HepG2 (cell line): ENCODE results near the gene SH2D3C. TPM values are rescaled to one million over a fixed set of nuclear protein-coding genes. Genes with fewer than 3 reads are reported as not detected.

Source experiments
- ATAC-seq: fragments of 200-7000 bp; cut with Tn5 transposase; 3 replicates; pipeline ENCODE4 v1.9.1; 2020; ENCODE audit warnings: mild to moderate bottlenecking, moderate library complexity
- BruUV-seq: library from RNA; stranded (reverse); fragments of 400-500 nt; replicated peaks from 2 replicates; lab custom pipeline; 2021; lab: Mats Ljungman, UMichigan
- CTCF ChIA-PET: fragments of 300-600 bp; formaldehyde crosslinking; extraction: SDS; loops from one replicate; lab custom pipeline; 2021; ENCODE audit warnings: low total read pairs, inconsistent platforms, low intra/inter-chr PET ratio; lab: Yijun Ruan, JAX
- POLR2A ChIA-PET: fragments of 350-600 bp; sonication (Branson Sonifier 250); formaldehyde crosslinking; loops from one replicate; lab custom pipeline; 2020; ENCODE audit warnings: antibody characterized with exemption, inconsistent platforms; lab: Yijun Ruan, JAX
- DNase-seq: peaks from one replicate; pipeline ENCODE4 v3.0.0-alpha.2; 2015; ENCODE audit warnings: low spot score
- FAIRE-seq: peaks from 3 replicates; lab custom pipeline; 2011; peaks lifted over from hg19 to GRCh38; lab: Jason Lieb, UNC
- H2AFZ ChIP-seq: one replicate; pipeline ENCODE4 v1.6.1; 2011; ENCODE audit warnings: low read length, inconsistent platforms
- H3K27ac ChIP-seq: fragments of 300-600 bp; 3 replicates; pipeline ENCODE4 v1.8.0; 2011; ENCODE audit warnings: mixed run types, mild to moderate bottlenecking, mixed read lengths, low read length, inconsistent platforms; ENCODE audit not compliant: insufficient read depth; ENCODE audit errors: extremely low read length
- H3K27me3 ChIP-seq, 2 experiments: fragments of 200-600 bp in 1 of 2; 2 replicates in 1 of 2; 3 replicates in 1 of 2; pipeline versions ENCODE4 v1.6.0 to v1.8.0; 2011; ENCODE audit warnings: low read length in 2 of 2, mild to moderate bottlenecking in 2 of 2, moderate library complexity in 2 of 2, inconsistent platforms in 1 of 2; ENCODE audit not compliant: insufficient read depth in 2 of 2, control insufficient read depth in 1 of 2
- H3K36me3 ChIP-seq, 2 experiments: fragments of 200-600 bp in 1 of 2; replicated peaks in 1 of 2; 2 replicates in 1 of 2; 3 replicates in 1 of 2; pipeline versions ENCODE4 v1.5.1 to v1.8.0; 2011; ENCODE audit warnings: low read length in 2 of 2, inconsistent platforms in 1 of 2; ENCODE audit not compliant: insufficient read depth in 2 of 2, control insufficient read depth in 1 of 2
- H3K4me1 ChIP-seq: 2 replicates; pipeline ENCODE4 v1.5.1; 2012; ENCODE audit warnings: low read length, inconsistent platforms; ENCODE audit not compliant: insufficient read depth
- H3K4me2 ChIP-seq: 2 replicates; pipeline ENCODE4 v1.6.0; 2011; ENCODE audit warnings: low read depth, low read length, inconsistent platforms
- H3K4me3 ChIP-seq, 3 experiments: fragments of 200-600 bp in 1 of 3; sonication (generic), shearing (Covaris generic) in 1 of 3; replicated peaks in 1 of 3; 2 replicates each; pipeline ENCODE4 v1.5.1; 2011 to 2016; ENCODE audit warnings: low read length in 3 of 3, inconsistent platforms in 2 of 3, low read depth in 2 of 3, mild to moderate bottlenecking in 2 of 3, control low read depth in 1 of 3, mixed read lengths in 1 of 3; ENCODE audit not compliant: insufficient read depth in 1 of 3
- H3K79me2 ChIP-seq: one replicate; pipeline ENCODE4 v1.6.1; 2011; ENCODE audit warnings: low read length, inconsistent platforms; ENCODE audit not compliant: insufficient read depth
- H3K9ac ChIP-seq: 2 replicates; pipeline ENCODE4 v1.6.0; 2011; ENCODE audit warnings: mild to moderate bottlenecking, low read depth, low read length, inconsistent platforms; ENCODE audit not compliant: insufficient read depth
- H3K9me3 ChIP-seq: 2 replicates; pipeline ENCODE4 v1.5.1; 2012; ENCODE audit warnings: mild to moderate bottlenecking, low read length
- H4K20me1 ChIP-seq: 2 replicates; pipeline ENCODE4 v1.6.0; 2011; ENCODE audit warnings: inconsistent platforms, mild to moderate bottlenecking, low read length, moderate library complexity; ENCODE audit not compliant: insufficient read depth
- FOSL2 ChIP-seq: sonication (generic); formaldehyde crosslinking; IDR thresholded peaks from 2 replicates; pipeline ENCODE4 v1.4.0; 2020; ENCODE audit warnings: missing genetic modification reagents
- GABPA ChIP-seq, 2 experiments: IDR thresholded peaks; 2 replicates each; pipeline ENCODE4 v1.6.1; 2011 to 2016; ENCODE audit warnings: low read depth in 2 of 2, low read length in 1 of 2, missing biosample characterization in 1 of 2, missing genetic modification characterization in 1 of 2
- HDAC6 ChIP-seq: fragments of 200-600 bp; sonication (generic); IDR thresholded peaks from 2 replicates; pipeline ENCODE4 v1.7.0; 2017; ENCODE audit warnings: mild to moderate bottlenecking, antibody characterized with exemption, low read length, low read depth
- HMG20A ChIP-seq: IDR thresholded peaks from 2 replicates; pipeline ENCODE4 v1.6.1; 2016; ENCODE audit warnings: borderline replicate concordance
- HOXA9 ChIP-seq: sonication (generic); formaldehyde crosslinking; IDR thresholded peaks from 2 replicates; pipeline ENCODE4 v1.8.1; 2022; ENCODE audit warnings: missing genetic modification reagents, mild to moderate bottlenecking, moderate library complexity, borderline replicate concordance
- MBD4 ChIP-seq: IDR thresholded peaks from 2 replicates; pipeline ENCODE4 v1.6.1; 2012; ENCODE audit warnings: low read length, inconsistent platforms, borderline replicate concordance
- MYPOP ChIP-seq: sonication (generic); formaldehyde crosslinking; IDR thresholded peaks from 2 replicates; pipeline ENCODE4 v1.8.1; 2023; ENCODE audit warnings: mild to moderate bottlenecking, moderate library complexity, missing genetic modification reagents
- SIN3A ChIP-seq: IDR thresholded peaks from 2 replicates; pipeline ENCODE4 v1.6.1; 2011; ENCODE audit warnings: low read depth, mild to moderate bottlenecking, control low read depth, low read length, borderline replicate concordance
- SNAI1 ChIP-seq: sonication (generic); formaldehyde crosslinking; IDR thresholded peaks from 2 replicates; pipeline ENCODE4 v1.5.0; 2020; ENCODE audit warnings: mild to moderate bottlenecking, missing genetic modification reagents, borderline replicate concordance
- TBL1XR1 ChIP-seq: fragments of 150-350 bp; IDR thresholded peaks from 2 replicates; pipeline ENCODE4 v1.6.1; 2014; ENCODE audit warnings: borderline replicate concordance, low read length; ENCODE audit not compliant: partially characterized antibody
- ZNF20 ChIP-seq: sonication (generic); formaldehyde crosslinking; IDR thresholded peaks from 2 replicates; pipeline ENCODE4 v1.4.0; 2020; ENCODE audit warnings: mild to moderate bottlenecking, moderate library complexity, missing genetic modification reagents
- ZNF292 ChIP-seq: sonication (generic); formaldehyde crosslinking; IDR thresholded peaks from 2 replicates; pipeline ENCODE4 v1.8.1; 2022; ENCODE audit warnings: mild to moderate bottlenecking, low read depth, missing genetic modification reagents, borderline replicate concordance
- ZNF34 ChIP-seq: sonication (generic); formaldehyde crosslinking; IDR thresholded peaks from 2 replicates; pipeline ENCODE4 v1.4.0; 2020; ENCODE audit warnings: mild to moderate bottlenecking, missing genetic modification reagents, borderline replicate concordance
- ZNF546 ChIP-seq: sonication (generic); formaldehyde crosslinking; conservative IDR thresholded peaks from 2 replicates; pipeline ENCODE4 v1.8.1; 2023; ENCODE audit warnings: mild to moderate bottlenecking, missing genetic modification reagents
- ZNF652 ChIP-seq: IDR thresholded peaks from 2 replicates; pipeline ENCODE4 v1.6.1; 2016; ENCODE audit warnings: low read depth, borderline replicate concordance
- ZNF891 ChIP-seq: sonication (generic); formaldehyde crosslinking; IDR thresholded peaks from 2 replicates; pipeline ENCODE4 v1.5.0; 2020; ENCODE audit warnings: mild to moderate bottlenecking, missing genetic modification reagents
- WGBS: methylation state at CpG from one replicate; pipeline ENCODE4 v1.1.6; 2017; ENCODE audit warnings: low lambda C conversion rate; 5-methylcytosine and 5-hydroxymethylcytosine counted together
- in situ Hi-C: cut with HindIII; loops from 2 replicates; pipeline ENCODE4 v1.10.0; 2017; ENCODE audit warnings: low pct_unique_long_range_greater_than_20kb; ENCODE audit not compliant: extremely low pct_ligation_motif_present
- intact Hi-C: fragments of 100-400 bp; cut with micrococcal nuclease; formaldehyde crosslinking; loops from one replicate; pipeline ENCODE4 v1.10.0; 2022; ENCODE audit not compliant: unreplicated experiment
- polyA plus RNA-seq, 8 experiments: library from polyadenylated mRNA; depleted of rRNA in 3 of 8; stranded (reverse) in 7 of 8; unstranded in 1 of 8; fragments of >200 nt; fragmentation: Illumina TruSeq in 4 of 8; extraction: Trizol in 4 of 8; gene quantifications; 2 replicates each; pipeline versions ENCODE4 v1.2.1 to v1.2.3, GENCODE V29; 2011 to 2016; ENCODE audit warnings: low read depth in 4 of 8, missing spikeins in 1 of 8, mixed read lengths in 1 of 8; ENCODE audit not compliant: insufficient read depth in 1 of 8
- total RNA-seq, 5 experiments: library from RNA; depleted of rRNA; stranded (reverse); fragments of >200 nt; fragmentation: Illumina TruSeq; extraction: Trizol; gene quantifications; 2 replicates each; pipeline ENCODE4 v1.2.3, GENCODE V29; 2016; ENCODE audit warnings: low read depth in 1 of 5
- TF ChIP-seq, protein P1 (sequence below): sonication (generic); formaldehyde crosslinking; IDR thresholded peaks from 2 replicates; pipeline ENCODE4 v1.5.0; 2020; ENCODE audit warnings: mild to moderate bottlenecking, missing genetic modification reagents

The SH2D3C gene
- total and polyA plus RNA-seq, 2 of the 13 experiments (the other 11 are each of a cell fraction or from before 2014, with no cell fraction given): not detected

DNA sequence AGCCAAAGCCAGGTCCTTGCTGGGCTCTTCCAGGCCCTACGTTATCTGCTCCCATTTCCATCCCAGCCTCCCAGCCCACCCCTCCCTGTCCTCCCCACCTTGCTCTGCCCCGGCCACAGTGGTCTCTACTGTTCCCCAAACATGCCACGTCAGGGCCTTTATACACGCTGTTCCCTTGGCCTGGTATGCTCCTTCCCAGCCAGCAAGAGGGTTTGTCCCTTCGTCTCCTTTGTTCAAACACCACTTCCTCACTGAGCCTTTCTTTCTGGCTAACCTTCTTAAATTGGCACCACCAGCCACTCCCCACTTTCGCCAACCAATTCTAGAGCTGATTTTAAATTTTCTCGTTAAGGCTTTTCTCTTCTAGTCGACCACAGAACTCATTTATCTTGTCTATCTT, 9.8 kb downstream of the SH2D3C start:
- Histone ChIP-seq H3K4me1 (peaks cover 9% of the 10 kb centered on the region), H3K9ac (no peak overlapping the region), H3K36me3 (no peaks in the 10 kb centered on the region), H3K27ac (no peak overlapping the region), H3K4me2 (no peak overlapping the region), H2AFZ (no peak overlapping the region), H3K4me3 (no peak overlapping the region), H3K27me3 (peaks cover 2 to 41% of the 10 kb centered on the region in 2 experiments; a peak in 3 of 5 replicates), H3K79me2 (no peaks in the 10 kb centered on the region), H3K9me3 (no peaks in the 10 kb centered on the region), H4K20me1 (no peaks in the 10 kb centered on the region)
- CTCF ChIA-PET: no interaction called here
- in situ Hi-C loops: no loop called here
- POLR2A ChIA-PET: no interaction called here
- intact Hi-C loops: no loop called here
- FAIRE-seq: no peak
- BruUV-seq: no TSS peak
- 35% methylated on average over 8 of the region's 8 CpGs for WGBS
- ATAC-seq: no peak
- DNase-seq: no peak
- TF ChIP-seq ZNF292 (CRISPR knock-in tag) (no peak), ZNF34 (CRISPR knock-in tag) (no peak), HMG20A (CRISPR knock-in tag) (no peak), ZNF652 (CRISPR knock-in tag) (no peak), ZNF891 (CRISPR knock-in tag) (no peak), ZNF20 (CRISPR knock-in tag) (no peak), SIN3A (no peak), SNAI1 (no peak), MYPOP (CRISPR knock-in tag) (no peak), HDAC6 (no peak), ZNF546 (CRISPR knock-in tag) (no peak), MBD4 (no peak), TBL1XR1 (no peak), FOSL2 (CRISPR knock-in tag) (no peak), HOXA9 (CRISPR knock-in tag) (no peak), GABPA (IDR thresholded peaks at IDR 0.05; ENCODE audit: low read depth, low read length) (no peak), GABPA (CRISPR knock-in tag; IDR thresholded peaks at IDR 0.05; ENCODE audit: low read depth) (no peak)
- TF ChIP-seq, protein P1, sequence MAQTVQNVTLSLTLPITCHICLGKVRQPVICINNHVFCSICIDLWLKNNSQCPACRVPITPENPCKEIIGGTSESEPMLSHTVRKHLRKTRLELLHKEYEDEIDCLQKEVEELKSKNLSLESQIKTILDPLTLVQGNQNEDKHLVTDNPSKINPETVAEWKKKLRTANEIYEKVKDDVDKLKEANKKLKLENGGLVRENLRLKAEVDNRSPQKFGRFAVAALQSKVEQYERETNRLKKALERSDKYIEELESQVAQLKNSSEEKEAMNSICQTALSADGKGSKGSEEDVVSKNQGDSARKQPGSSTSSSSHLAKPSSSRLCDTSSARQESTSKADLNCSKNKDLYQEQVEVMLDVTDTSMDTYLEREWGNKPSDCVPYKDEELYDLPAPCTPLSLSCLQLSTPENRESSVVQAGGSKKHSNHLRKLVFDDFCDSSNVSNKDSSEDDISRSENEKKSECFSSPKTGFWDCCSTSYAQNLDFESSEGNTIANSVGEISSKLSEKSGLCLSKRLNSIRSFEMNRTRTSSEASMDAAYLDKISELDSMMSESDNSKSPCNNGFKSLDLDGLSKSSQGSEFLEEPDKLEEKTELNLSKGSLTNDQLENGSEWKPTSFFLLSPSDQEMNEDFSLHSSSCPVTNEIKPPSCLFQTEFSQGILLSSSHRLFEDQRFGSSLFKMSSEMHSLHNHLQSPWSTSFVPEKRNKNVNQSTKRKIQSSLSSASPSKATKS (CRISPR knock-in tag): no peak
